Hepatocyte (in vitro differentiated cells): ENCODE results near the gene THOC2.

Source experiments
- CTCF ChIP-seq: fragments of 200-600 bp; sonication (generic); IDR thresholded peaks from 2 replicates; pipeline ENCODE4 v1.5.1; 2016; ENCODE audit warnings: antibody characterized with exemption, mild to moderate bottlenecking; ENCODE audit not compliant: poor library complexity
- EZH2 ChIP-seq: fragments of 200-600 bp; sonication (generic); IDR thresholded peaks from 2 replicates; pipeline ENCODE4 v1.6.1; 2016; ENCODE audit warnings: antibody characterized with exemption, mild to moderate bottlenecking, borderline replicate concordance
- EZH2phosphoT487 ChIP-seq: fragments of 200-600 bp; sonication (generic); IDR thresholded peaks from one replicate; pipeline ENCODE4 v1.6.1; 2018; ENCODE audit warnings: antibody characterized with exemption, mild to moderate bottlenecking, low read depth, moderate library complexity; ENCODE audit not compliant: unreplicated experiment, severe bottlenecking

- TF ChIP-seq EZH2 (no peak), CTCF (no peak), EZH2phosphoT487 (no peak)
Observed at GRCh38 chrX:123629502-123629901, 103.3 kb downstream of the THOC2 start.
